ENCODE data around the gene PHLDA3. TPM values are rescaled to one million over a fixed set of nuclear protein-coding genes. Genes with fewer than 3 reads are reported as not detected.

PHLDA3 gene
- total and polyA plus RNA-seq, 4 donors: 0.36 to 2.2 (median 1.0) TPM

GRCh38 chr1:201444792-201445191, 24.2 kb downstream of the PHLDA3 start:
- H3K4me3 ChIP-seq (ENCODE audit: low read depth in 1 of 3, low read length in 3 of 3): no peak overlapping the region
- no peak for DNase-seq (ENCODE audit: low spot score)
- H3K36me3 ChIP-seq (ENCODE audit: control insufficient read depth in 4 of 4, insufficient read depth in 3 of 4, low read depth in 1 of 4, low read length in 3 of 4): no peaks in the 10 kb centered on the region
- H3K9me3 ChIP-seq (ENCODE audit: control insufficient read depth in 4 of 4, low read length in 3 of 4): no peaks in the 10 kb centered on the region
- H3K4me1 ChIP-seq (ENCODE audit: control insufficient read depth in 4 of 4, insufficient read depth in 4 of 4, low read length in 3 of 4): no peaks in the 10 kb centered on the region
- H3K27ac ChIP-seq (ENCODE audit: low read depth in 1 of 2, low read length in 2 of 2): no peak overlapping the region
- H3K27me3 ChIP-seq (ENCODE audit: control insufficient read depth in 4 of 4, insufficient read depth in 4 of 4, low read length in 3 of 4): no peaks in the 10 kb centered on the region
- WGBS: 80% methylated on average over 4 of the region's 4 CpGs
- H3K9ac ChIP-seq (ENCODE audit: low read depth in 1 of 2, low read length in 2 of 2): no peak overlapping the region
- TF ChIP-seq FOXA1 (IDR thresholded peaks at IDR 0.05) (no peak), NR2F2 (IDR thresholded peaks at IDR 0.05) (no peak), SP1 (IDR thresholded peaks at IDR 0.05) (no peak), YY1 (IDR thresholded peaks at IDR 0.05) (no peak), FOXA2 (IDR thresholded peaks at IDR 0.05) (no peak), MAX (IDR thresholded peaks at IDR 0.05) (no peak), GABPA (IDR thresholded peaks at IDR 0.05 in 1 of 2, conservative IDR thresholded peaks at IDR 0.05 in 1 of 2) (no peak), ATF3 (IDR thresholded peaks at IDR 0.05) (no peak), JUND (IDR thresholded peaks at IDR 0.05) (no peak), EGR1 (IDR thresholded peaks at IDR 0.05; ENCODE audit: low read depth in 2 of 2) (no peak), CTCF (IDR thresholded peaks at IDR 0.05; ENCODE audit: low read depth, low read length, missing input control) (no peak), RAD21 (IDR thresholded peaks at IDR 0.05) (no peak), RXRA (IDR thresholded peaks at IDR 0.05) (no peak), TAF1 (conservative IDR thresholded peaks at IDR 0.05) (no peak), HNF4G (IDR thresholded peaks at IDR 0.05) (no peak), HNF4A (conservative IDR thresholded peaks at IDR 0.05) (no peak)
- TF ChIP-seq, protein P1, sequence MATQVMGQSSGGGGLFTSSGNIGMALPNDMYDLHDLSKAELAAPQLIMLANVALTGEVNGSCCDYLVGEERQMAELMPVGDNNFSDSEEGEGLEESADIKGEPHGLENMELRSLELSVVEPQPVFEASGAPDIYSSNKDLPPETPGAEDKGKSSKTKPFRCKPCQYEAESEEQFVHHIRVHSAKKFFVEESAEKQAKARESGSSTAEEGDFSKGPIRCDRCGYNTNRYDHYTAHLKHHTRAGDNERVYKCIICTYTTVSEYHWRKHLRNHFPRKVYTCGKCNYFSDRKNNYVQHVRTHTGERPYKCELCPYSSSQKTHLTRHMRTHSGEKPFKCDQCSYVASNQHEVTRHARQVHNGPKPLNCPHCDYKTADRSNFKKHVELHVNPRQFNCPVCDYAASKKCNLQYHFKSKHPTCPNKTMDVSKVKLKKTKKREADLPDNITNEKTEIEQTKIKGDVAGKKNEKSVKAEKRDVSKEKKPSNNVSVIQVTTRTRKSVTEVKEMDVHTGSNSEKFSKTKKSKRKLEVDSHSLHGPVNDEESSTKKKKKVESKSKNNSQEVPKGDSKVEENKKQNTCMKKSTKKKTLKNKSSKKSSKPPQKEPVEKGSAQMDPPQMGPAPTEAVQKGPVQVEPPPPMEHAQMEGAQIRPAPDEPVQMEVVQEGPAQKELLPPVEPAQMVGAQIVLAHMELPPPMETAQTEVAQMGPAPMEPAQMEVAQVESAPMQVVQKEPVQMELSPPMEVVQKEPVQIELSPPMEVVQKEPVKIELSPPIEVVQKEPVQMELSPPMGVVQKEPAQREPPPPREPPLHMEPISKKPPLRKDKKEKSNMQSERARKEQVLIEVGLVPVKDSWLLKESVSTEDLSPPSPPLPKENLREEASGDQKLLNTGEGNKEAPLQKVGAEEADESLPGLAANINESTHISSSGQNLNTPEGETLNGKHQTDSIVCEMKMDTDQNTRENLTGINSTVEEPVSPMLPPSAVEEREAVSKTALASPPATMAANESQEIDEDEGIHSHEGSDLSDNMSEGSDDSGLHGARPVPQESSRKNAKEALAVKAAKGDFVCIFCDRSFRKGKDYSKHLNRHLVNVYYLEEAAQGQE (IDR thresholded peaks at IDR 0.05): no peak
- TF ChIP-seq, protein P2, sequence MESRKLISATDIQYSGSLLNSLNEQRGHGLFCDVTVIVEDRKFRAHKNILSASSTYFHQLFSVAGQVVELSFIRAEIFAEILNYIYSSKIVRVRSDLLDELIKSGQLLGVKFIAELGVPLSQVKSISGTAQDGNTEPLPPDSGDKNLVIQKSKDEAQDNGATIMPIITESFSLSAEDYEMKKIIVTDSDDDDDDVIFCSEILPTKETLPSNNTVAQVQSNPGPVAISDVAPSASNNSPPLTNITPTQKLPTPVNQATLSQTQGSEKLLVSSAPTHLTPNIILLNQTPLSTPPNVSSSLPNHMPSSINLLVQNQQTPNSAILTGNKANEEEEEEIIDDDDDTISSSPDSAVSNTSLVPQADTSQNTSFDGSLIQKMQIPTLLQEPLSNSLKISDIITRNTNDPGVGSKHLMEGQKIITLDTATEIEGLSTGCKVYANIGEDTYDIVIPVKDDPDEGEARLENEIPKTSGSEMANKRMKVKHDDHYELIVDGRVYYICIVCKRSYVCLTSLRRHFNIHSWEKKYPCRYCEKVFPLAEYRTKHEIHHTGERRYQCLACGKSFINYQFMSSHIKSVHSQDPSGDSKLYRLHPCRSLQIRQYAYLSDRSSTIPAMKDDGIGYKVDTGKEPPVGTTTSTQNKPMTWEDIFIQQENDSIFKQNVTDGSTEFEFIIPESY (IDR thresholded peaks at IDR 0.05): no peak
